H9 (cell line): ENCODE measurements around the gene MBL2. TPM values are rescaled to one million over a fixed set of nuclear protein-coding genes. Genes with fewer than 3 reads are reported as not detected.

ENCODE experiments used
- DNase-seq: peaks from one replicate; pipeline ENCODE4 v3.0.0-alpha.2; 2017
- H2AFZ ChIP-seq: one replicate; pipeline ENCODE4 v1.6.1; 2013; ENCODE audit warnings: mild to moderate bottlenecking, low read length, control low read depth, moderate library complexity
- H2AK5ac ChIP-seq: 2 replicates; pipeline ENCODE4 v1.6.1; 2013; ENCODE audit warnings: low read length, control low read depth, mixed read lengths; ENCODE audit not compliant: insufficient read length
- H2BK120ac ChIP-seq: one replicate; pipeline ENCODE4 v1.6.1; 2013; ENCODE audit warnings: low read depth, mild to moderate bottlenecking, low read length, control low read depth, inconsistent platforms; ENCODE audit not compliant: poor library complexity, severe bottlenecking
- H2BK12ac ChIP-seq: 2 replicates; pipeline ENCODE4 v1.6.1; 2013; ENCODE audit warnings: low read length, control low read depth, mixed read lengths, low read depth; ENCODE audit not compliant: insufficient read length
- H2BK15ac ChIP-seq: 2 replicates; pipeline ENCODE4 v1.6.1; 2013; ENCODE audit warnings: low read depth, low read length, control low read depth
- H2BK20ac ChIP-seq: one replicate; pipeline ENCODE4 v1.6.1; 2013; ENCODE audit warnings: low read depth, mild to moderate bottlenecking, low read length, control low read depth, inconsistent platforms; ENCODE audit not compliant: poor library complexity, severe bottlenecking
- H2BK5ac ChIP-seq: 2 replicates; pipeline ENCODE4 v1.6.1; 2013; ENCODE audit warnings: low read length, control low read depth, mixed read lengths; ENCODE audit not compliant: insufficient read length
- H3K14ac ChIP-seq: 2 replicates; pipeline ENCODE4 v1.6.1; 2013; ENCODE audit warnings: low read length, control low read depth; ENCODE audit not compliant: insufficient read depth
- H3K18ac ChIP-seq: 2 replicates; pipeline ENCODE4 v1.6.1; 2013; ENCODE audit warnings: low read depth, mild to moderate bottlenecking, mixed read lengths, low read length, control low read depth; ENCODE audit not compliant: insufficient read length
- H3K23ac ChIP-seq: 2 replicates; pipeline ENCODE4 v1.6.1; 2013; ENCODE audit warnings: low read length, control low read depth, mixed read lengths, low read depth; ENCODE audit not compliant: insufficient read length
- H3K23me2 ChIP-seq: 2 replicates; pipeline ENCODE4 v1.6.1; 2013; ENCODE audit warnings: low read depth, mild to moderate bottlenecking, mixed read lengths, low read length, control low read depth; ENCODE audit not compliant: insufficient read length, poor library complexity, severe bottlenecking
- H3K27ac ChIP-seq: 2 replicates; pipeline ENCODE4 v1.5.1; 2013; ENCODE audit warnings: low read length, control low read depth, mixed read lengths, low read depth; ENCODE audit not compliant: insufficient read length
- H3K27me3 ChIP-seq: 2 replicates; pipeline ENCODE4 v1.6.1; 2013; ENCODE audit warnings: low read length, control low read depth, inconsistent platforms; ENCODE audit not compliant: insufficient read depth
- H3K4ac ChIP-seq: 2 replicates; pipeline ENCODE4 v1.6.1; 2013; ENCODE audit warnings: low read depth, mild to moderate bottlenecking, control low read depth, inconsistent platforms, low read length, moderate library complexity
- H3K4me1 ChIP-seq: 2 replicates; pipeline ENCODE4 v1.6.1; 2013; ENCODE audit warnings: low read length, control low read depth, inconsistent platforms; ENCODE audit not compliant: insufficient read depth
- H3K4me2 ChIP-seq: 2 replicates; pipeline ENCODE4 v1.6.1; 2013; ENCODE audit warnings: low read length, control low read depth, mixed read lengths; ENCODE audit not compliant: insufficient read length, insufficient read depth
- H3K56ac ChIP-seq: 2 replicates; pipeline ENCODE4 v1.6.1; 2013; ENCODE audit warnings: low read depth, mild to moderate bottlenecking, mixed read lengths, low read length, control low read depth; ENCODE audit not compliant: insufficient read length
- H3K79me1 ChIP-seq: 2 replicates; pipeline ENCODE4 v1.6.1; 2013; ENCODE audit warnings: low read depth, mild to moderate bottlenecking, moderate library complexity, low read length, control low read depth, inconsistent platforms; ENCODE audit not compliant: insufficient read depth, poor library complexity, severe bottlenecking
- H3K79me2 ChIP-seq: 2 replicates; pipeline ENCODE4 v1.6.1; 2013; ENCODE audit warnings: low read length, control low read depth, inconsistent platforms; ENCODE audit not compliant: insufficient read depth
- H3K9ac ChIP-seq: 2 replicates; pipeline ENCODE4 v1.6.1; 2013; ENCODE audit warnings: low read length, control low read depth, mixed read lengths; ENCODE audit not compliant: insufficient read length; ENCODE audit errors: extremely low read depth
- H3K9me3 ChIP-seq: one replicate; pipeline ENCODE4 v1.6.1; 2013; ENCODE audit warnings: low read depth, low read length, inconsistent platforms; ENCODE audit not compliant: control insufficient read depth
- H3T11ph ChIP-seq: one replicate; pipeline ENCODE4 v1.6.1; 2013; ENCODE audit warnings: mild to moderate bottlenecking, low read length, control low read depth, inconsistent platforms
- H4K20me1 ChIP-seq: one replicate; pipeline ENCODE4 v1.6.1; 2013; ENCODE audit not compliant: control insufficient read depth, insufficient read length, insufficient read depth
- H4K5ac ChIP-seq: 2 replicates; pipeline ENCODE4 v1.6.1; 2013; ENCODE audit warnings: low read depth, mild to moderate bottlenecking, mixed read lengths, low read length, control low read depth; ENCODE audit not compliant: insufficient read length
- H4K8ac ChIP-seq: replicated peaks from 2 replicates; pipeline ENCODE4 v1.6.1; 2013; ENCODE audit warnings: low read length, control low read depth, mixed read lengths, low read depth; ENCODE audit not compliant: insufficient read length
- H4K91ac ChIP-seq: 2 replicates; pipeline ENCODE4 v1.6.1; 2013; ENCODE audit warnings: low read depth, mild to moderate bottlenecking, moderate library complexity, mixed read lengths, low read length, control low read depth; ENCODE audit not compliant: insufficient read length
- H3K27ac Mint-ChIP-seq, 3 experiments: 2 replicates in 2 of 3; 3 replicates in 1 of 3; pipeline ENCODE4 v1.8.0; 2020 to 2021; ENCODE audit warnings: mixed read lengths in 3 of 3, mild to moderate bottlenecking in 1 of 3, moderate library complexity in 1 of 3
- H3K27me3 Mint-ChIP-seq: 2 replicates; pipeline ENCODE4 v1.8.0; 2021; ENCODE audit warnings: low read depth, mild to moderate bottlenecking, moderate library complexity, mixed read lengths
- H3K36me3 Mint-ChIP-seq, 3 experiments: 2 replicates in 2 of 3; 3 replicates in 1 of 3; pipeline ENCODE4 v1.8.0; 2020 to 2021; ENCODE audit warnings: low read depth in 3 of 3, mixed read lengths in 3 of 3; ENCODE audit not compliant: insufficient read depth in 1 of 3
- H3K4me1 Mint-ChIP-seq, 2 experiments: 2 replicates each; pipeline ENCODE4 v1.8.0; 2020; ENCODE audit warnings: mixed read lengths in 2 of 2
- H3K4me3 Mint-ChIP-seq, 2 experiments: 2 replicates in 1 of 2; 3 replicates in 1 of 2; pipeline ENCODE4 v1.8.0; 2020 to 2021; ENCODE audit warnings: mild to moderate bottlenecking in 2 of 2, mixed read lengths in 2 of 2, moderate library complexity in 1 of 2
- H3K9me3 Mint-ChIP-seq, 2 experiments: 2 replicates in 1 of 2; 3 replicates in 1 of 2; pipeline ENCODE4 v1.8.0; 2020; ENCODE audit warnings: mild to moderate bottlenecking in 2 of 2, mixed read lengths in 2 of 2, moderate library complexity in 1 of 2
- CTCF ChIP-seq: fragments of 200-600 bp; sonication (generic); conservative IDR thresholded peaks from 3 replicates; pipeline ENCODE4 v1.8.0; 2021; ENCODE audit warnings: antibody characterized with exemption, mild to moderate bottlenecking
- WGBS: extraction: QIAGEN DNeasy Blood & Tissue Kit; methylation state at CpG from one replicate; pipeline ENCODE4 v1.1.7; 2013; ENCODE audit warnings: missing lambda C conversion rate, low lambda C conversion rate, mixed read lengths; ENCODE audit not compliant: insufficient read length; ENCODE audit errors: extremely low coverage; 5-methylcytosine and 5-hydroxymethylcytosine counted together
- total RNA-seq: library from RNA; stranded (reverse); gene quantifications from 2 replicates; pipeline ENCODE4 v1.2.1, GENCODE V29; 2021

Gene MBL2
- total RNA-seq, 1 experiment from 2014 or later = not detected

DNA sequence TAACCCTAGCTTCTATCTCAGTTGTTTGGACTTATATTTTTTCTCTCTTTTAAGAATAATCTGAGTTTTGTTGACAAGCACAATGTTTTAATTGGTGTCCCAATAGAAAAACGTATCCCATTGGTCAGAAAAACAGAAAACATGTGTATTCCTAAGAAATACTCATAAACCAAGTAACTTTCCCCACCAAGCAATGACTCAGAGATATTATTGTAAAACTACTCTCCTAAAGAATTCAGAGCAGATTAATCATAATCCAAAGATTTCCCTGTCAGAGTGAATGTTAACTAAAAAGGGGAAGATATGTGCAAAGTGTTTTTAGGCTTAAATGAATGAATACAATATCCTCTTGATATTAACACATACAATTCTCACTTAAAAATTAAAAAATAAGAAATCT is 29.4 kb upstream of the MBL2 start:
- H3K14ac ChIP-seq = no peak overlapping the region
- H3K27me3 Mint-ChIP-seq = no peaks in the 10 kb centered on the region; the same call in 1 of the 2 replicates
- H3K9me3 Mint-ChIP-seq = peaks cover 0 to 2% of the 10 kb centered on the region in 2 experiments; a peak in 2 of 5 replicates
- no peak overlapping the region for H2BK20ac ChIP-seq
- H3K18ac ChIP-seq = no peak overlapping the region
- no peak for TF ChIP-seq CTCF
- H2BK15ac ChIP-seq = no peak overlapping the region
- no peak overlapping the region for H3K9ac ChIP-seq
- H3K56ac ChIP-seq = no peak overlapping the region
- H3K27ac Mint-ChIP-seq = no peak overlapping the region
- no peaks in the 10 kb centered on the region for H3K23me2 ChIP-seq
- no peak overlapping the region for H3T11ph ChIP-seq
- no peak overlapping the region for H3K4me2 ChIP-seq
- H4K91ac ChIP-seq = no peak overlapping the region
- H3K36me3 Mint-ChIP-seq = peaks cover 0 to 8% (median 2%) of the 10 kb centered on the region in 3 experiments; a peak in 2 of 7 replicates
- no peaks in the 10 kb centered on the region for H3K27me3 ChIP-seq
- H3K79me1 ChIP-seq = no peaks in the 10 kb centered on the region
- no peak overlapping the region for H2BK5ac ChIP-seq
- H3K9me3 ChIP-seq = no peaks in the 10 kb centered on the region
- no peak overlapping the region for H2AK5ac ChIP-seq
- H3K4ac ChIP-seq = no peak overlapping the region
- no peak overlapping the region for H2AFZ ChIP-seq
- no peak overlapping the region for H4K8ac ChIP-seq
- H3K27ac ChIP-seq = no peak overlapping the region
- H3K4me1 ChIP-seq = no peaks in the 10 kb centered on the region
- H2BK12ac ChIP-seq = no peak overlapping the region
- H4K5ac ChIP-seq = no peak overlapping the region
- DNase-seq = no peak
- H3K4me1 Mint-ChIP-seq = no peaks in the 10 kb centered on the region
- H2BK120ac ChIP-seq = no peak overlapping the region
- no CpG with 5 or more reads among the region's 1 CpG for WGBS
- H3K23ac ChIP-seq = no peak overlapping the region
- no peaks in the 10 kb centered on the region for H3K79me2 ChIP-seq
- no peak overlapping the region for H3K4me3 Mint-ChIP-seq
- H4K20me1 ChIP-seq = no peaks in the 10 kb centered on the region
